Stomach (tissue), 4 donors: Measurements from ENCODE around the gene TCOF1.

ENCODE experiments used
- CTCF ChIP-seq, 7 experiments: fragments of 450-650 bp in 4 of 7; fragments of 200-600 bp in 3 of 7; sonication (generic) in 3 of 7; IDR thresholded peaks; one replicate each; pipeline ENCODE4 v1.5.1; 2016 to 2019; ENCODE audit warnings: antibody characterized with exemption in 7 of 7, control low read depth in 2 of 7, mild to moderate bottlenecking in 1 of 7
- POLR2A ChIP-seq, 4 donors: fragments of 450-650 bp; IDR thresholded peaks; one replicate each; pipeline ENCODE4 v1.6.1; 2016; ENCODE audit warnings: antibody characterized with exemption in 4 of 4, control low read depth in 2 of 4, mild to moderate bottlenecking in 1 of 4, moderate library complexity in 1 of 4
- POLR2AphosphoS5 ChIP-seq, 3 donors: sonication (generic); formaldehyde crosslinking; IDR thresholded peaks; one replicate each; pipeline ENCODE4 v1.6.1; 2016; ENCODE audit warnings: antibody characterized with exemption in 3 of 3

DNA sequence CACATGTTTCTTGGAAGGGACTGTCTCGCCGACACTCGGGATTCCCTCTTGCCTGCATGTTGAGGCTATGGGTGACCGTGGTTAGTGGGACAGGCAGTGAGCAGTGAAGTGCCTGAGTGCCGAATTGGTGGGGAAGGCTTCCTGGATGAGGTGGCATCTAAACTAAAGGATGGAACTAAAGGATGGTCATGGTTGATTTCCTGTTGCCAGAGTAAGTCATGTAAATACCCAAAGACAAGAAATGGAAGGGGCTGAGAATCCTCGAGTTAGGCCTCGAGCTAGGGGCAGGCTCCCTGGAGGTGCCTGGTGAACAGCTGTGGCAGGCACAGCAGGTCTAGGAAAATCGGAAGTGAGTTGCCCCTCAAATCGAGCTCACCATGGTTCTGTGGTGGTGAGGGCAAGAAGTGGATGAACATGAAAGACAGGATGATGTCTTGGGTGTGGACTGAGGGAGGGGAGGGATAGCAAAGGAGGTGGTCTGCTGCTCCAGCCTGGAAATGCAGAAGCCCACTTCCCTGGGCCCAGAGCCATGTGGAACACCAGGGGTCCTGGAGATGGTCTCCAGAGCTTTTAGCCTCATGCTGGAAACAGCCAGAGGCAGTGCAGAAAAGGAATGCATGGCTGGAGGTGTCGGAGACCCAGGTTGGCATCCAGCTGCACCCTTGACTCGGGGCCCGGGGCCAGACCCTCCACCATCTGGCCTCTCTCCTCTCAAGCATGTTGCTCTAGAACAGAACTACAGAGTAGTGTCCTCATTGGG, 43.0 kb downstream of the TCOF1 start:
- TF ChIP-seq CTCF (IDR thresholded peaks at IDR 0.05), result no peak
- TF ChIP-seq POLR2AphosphoS5 (IDR thresholded peaks at IDR 0.05), result no peak
- TF ChIP-seq POLR2A (IDR thresholded peaks at IDR 0.05), result no peak
